NCI-H82 treated with DMSO at 0.1 percent for 48 hours (cell line): ENCODE measurements around the gene SLC6A4.
"Not testable (repeated sequence)": the region's sequence is repeated elsewhere in the genome, so short reads cannot be mapped to it uniquely, and the experiment has no call there.

Source experiments
- DNase-seq: peaks from one replicate; lab custom pipeline; 2025; ENCODE audit not compliant: unreplicated experiment; lab: John Stamatoyannopoulos, UW

Gene SLC6A4

DNA sequence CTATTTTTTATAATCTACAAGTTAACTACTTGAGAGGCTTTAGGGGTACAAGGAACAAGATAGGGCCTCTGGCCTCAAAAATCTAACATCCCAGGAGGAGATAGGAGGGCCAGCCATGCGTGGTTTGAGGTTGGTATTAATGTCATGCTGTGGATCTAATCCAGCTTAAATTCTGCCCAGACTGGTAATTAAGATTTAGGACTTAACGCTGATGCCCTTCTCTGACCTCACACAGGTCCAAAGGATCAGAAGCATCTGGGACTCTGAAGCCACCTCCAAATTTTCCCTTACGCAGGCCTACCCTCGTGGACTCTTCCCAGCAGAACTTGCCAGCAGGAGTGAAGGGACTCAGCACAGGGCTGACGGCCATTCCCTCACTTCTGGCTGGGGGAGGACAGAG, 15.1 kb downstream of the SLC6A4 start:
- DNase-seq: peak; percentile 88

DNA sequence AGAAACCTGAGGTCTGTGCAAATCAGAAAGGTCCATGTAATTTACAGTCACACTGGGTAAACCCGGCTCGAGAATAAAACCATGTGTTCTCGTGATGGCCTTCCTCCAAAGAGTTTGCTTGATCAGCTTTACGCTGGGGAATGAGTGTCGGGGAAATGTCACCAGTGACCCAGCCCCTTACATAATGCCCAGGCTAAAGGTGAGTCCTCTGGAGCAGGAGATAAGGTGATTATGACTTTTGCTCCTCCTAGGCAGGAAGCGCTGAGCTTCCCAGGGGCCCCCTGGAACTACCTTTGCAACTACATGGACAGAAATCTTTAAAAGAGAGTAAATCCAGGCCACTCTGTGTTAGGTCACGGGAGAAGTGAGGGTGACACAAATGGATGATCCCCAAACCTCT, 15.7 kb downstream of the SLC6A4 start:
- DNase-seq: no peak

DNA sequence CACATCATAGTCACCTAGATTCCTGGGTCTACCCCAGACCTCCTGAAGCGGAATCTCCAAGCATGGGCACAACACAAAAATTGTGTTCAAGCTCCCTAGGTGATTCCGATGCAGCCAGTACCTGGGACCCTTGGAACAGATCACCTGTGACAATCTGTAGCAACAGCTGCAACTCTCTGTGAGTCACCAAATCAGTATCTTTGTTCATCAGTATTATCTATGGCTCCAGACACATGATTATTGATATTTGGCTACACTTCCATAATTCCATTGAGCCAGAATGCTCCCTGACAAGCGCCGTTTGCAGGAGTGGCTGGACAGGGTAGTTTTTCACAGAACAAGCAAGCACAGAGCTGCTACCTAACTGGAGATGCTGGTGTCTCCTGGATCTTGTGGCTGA, 16.2 kb downstream of the SLC6A4 start:
- no peak for DNase-seq

DNA sequence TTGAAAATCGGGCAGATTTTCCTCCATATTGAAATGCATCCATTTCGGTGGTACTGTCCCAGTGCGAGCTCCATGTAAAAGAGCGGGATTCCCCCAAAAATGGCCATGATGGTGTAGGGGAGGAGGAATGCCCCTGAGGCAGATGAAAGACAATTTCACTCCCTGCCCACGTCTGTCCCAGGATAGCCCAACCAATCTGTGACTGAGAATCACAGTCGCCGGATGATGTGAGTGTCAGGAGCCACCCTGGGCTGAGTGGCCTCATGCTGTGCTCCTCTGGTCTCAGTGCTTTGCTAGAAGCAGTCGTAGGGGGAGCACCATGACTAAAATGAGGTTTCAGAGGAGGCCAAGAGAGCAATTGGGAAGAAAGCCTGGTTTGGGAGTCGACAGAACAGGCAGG, 16.7 kb downstream of the SLC6A4 start:
- DNase-seq: no peak

DNA sequence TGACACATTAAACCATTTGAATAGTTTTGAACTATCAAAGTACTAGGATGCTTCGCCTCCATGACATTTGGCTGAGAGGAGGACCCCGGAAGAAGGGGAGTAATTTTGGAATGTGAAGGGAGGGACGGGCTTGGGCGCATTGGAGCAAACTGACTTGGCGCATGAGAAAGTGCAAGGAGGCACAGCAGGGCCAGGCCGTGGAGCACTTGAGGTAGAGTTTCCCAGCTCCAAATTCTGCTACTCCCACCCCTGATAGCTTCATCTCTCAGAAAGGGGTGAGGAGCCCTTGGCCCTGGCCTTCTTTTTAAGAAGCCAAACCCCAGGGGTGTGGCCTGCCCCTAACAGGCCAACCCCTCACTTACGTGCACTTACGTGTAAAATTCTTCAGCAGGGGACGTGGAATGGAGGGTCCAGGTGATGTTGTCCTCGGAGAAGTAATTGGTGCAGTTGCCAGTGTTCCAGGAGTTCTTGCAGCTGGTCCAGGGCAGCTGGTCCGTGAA, 17.7 kb downstream of the SLC6A4 start:
- no peak for DNase-seq

DNA sequence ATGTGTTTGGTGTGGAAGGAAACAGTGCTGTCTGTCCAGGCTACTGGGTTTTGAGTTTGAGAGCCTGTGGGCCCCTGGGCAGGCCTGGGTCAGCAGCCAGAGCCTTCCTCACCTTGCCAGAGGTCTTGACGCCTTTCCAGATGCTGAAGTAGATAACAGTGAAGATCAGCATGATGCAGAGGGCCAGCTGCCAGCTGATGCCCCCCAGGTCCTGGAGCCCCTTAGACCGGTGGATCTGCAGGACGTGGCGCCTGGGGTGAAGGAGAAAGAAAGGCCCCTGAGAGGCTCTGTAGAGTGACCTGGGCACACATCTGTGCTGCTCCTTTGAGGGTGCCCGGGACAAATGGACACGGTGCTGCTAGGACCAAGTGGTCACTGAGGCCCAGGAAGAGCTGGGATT, 18.4 kb downstream of the SLC6A4 start:
- DNase-seq: no peak

DNA sequence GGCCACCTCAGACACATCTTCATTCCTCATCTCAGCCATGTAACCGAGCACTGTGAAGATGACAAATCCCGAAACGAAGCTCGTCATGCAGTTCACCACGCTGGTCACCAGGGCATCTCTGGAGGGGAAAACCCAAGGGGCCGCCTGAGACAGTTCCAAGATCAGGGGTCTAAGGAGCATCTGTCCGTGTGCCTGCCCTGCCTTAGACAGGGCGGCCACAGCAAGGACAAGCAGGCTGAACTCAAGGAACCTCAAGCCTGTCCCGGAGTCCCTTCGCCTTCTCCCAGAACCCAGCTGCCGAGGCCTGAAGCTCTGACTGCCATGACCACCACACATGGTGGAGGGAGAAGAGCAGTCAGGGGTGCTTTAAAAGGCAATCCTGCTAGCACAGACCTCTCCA, 22.7 kb downstream of the SLC6A4 start:
- no peak for DNase-seq

DNA sequence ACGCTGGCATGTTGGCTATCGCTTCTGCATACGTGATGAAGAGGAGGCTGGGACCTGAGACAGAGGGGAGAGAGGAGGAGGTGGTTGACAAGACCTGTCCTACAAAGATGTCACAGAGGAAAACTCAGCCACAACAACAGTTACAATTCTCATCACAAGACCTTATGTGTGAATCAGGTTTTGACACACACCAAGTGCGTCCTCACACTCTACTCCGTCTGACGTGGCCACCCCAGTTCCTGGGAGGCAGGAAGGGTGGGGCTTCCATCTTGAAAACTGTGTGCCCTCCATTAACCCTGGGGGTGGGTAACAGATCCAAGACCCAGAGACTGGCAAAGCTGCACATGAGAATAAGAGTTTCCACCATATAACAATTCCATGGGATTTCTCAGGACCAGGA, 24.1 kb downstream of the SLC6A4 start:
- no peak for DNase-seq

DNA sequence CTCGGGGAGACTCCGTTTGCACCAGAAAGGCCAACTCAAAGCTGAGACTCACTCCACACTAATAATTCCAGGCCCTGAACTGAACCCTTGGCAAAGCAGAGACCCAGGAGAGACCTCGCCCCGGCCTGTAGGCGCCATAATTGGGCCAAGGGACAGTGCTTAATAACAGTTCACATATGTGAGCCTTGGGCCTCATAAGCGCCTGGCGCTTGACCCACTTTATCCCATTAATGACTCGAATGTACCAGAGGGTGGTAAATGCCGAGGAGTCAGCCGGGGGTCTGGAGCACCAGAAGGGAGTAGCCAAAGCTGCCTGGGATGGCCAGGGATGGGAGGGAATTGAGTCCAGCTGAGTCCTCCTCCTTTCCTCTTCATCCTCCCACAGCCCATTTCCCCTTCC, 24.6 kb downstream of the SLC6A4 start:
- DNase-seq: no peak

DNA sequence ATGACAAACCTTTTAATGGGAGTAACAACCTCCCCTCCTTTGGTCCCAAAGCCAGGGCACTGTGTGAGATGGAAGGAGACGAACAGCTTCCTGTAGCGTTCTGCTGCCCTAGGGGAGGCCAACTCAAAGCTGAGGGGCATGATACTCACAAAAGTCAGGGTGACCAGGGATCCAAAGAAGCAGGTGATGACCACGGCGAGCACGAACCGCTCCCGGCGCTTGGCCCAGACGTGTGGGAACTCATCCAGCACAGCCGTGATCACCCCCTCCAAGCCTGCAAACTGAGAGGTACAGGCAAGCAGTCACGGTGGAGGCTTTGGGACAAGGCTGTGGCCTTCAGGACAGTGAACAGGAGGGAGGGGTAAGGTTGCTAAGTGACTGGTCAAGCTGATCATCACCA, 25.1 kb downstream of the SLC6A4 start:
- DNase-seq: no peak

DNA sequence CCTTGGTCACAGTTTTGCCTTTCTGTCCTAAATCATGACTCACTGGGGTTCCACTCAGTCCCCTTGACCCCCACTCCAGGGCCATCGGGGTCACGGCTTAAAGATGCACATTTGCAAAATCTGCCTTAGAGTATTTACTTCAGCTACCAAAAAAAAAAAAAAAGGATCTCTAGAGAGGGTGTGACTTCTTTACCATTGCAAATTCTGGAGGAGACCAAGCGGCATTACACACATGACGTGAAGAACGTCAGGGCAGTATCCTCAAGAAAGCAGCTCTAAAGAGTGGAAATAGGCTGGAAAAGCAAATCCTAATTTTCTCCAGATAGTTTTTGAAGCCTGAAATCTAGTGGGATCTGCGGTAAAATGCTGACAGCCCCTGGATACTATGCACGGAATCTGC, 25.6 kb downstream of the SLC6A4 start:
- no peak for DNase-seq

DNA sequence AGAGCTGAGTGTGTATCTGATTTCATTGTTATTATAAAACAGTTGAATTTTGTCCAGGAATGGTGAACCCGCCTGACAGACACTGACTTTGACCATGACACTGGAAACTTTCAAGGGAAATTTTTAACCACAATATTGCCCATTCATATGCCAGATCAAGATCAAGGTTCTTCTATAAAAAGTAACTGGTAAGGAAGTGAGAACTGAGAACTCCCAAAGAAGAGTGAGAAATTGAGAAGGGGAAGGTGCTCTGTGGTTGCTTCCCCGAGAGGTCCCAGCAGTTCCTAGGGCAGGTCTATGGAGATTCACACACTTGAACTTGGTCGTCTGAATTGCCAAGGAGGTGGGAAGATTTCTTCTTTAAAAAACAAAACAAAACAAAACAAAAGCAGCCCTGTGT, 27.3 kb downstream of the SLC6A4 start:
- no peak for DNase-seq

DNA sequence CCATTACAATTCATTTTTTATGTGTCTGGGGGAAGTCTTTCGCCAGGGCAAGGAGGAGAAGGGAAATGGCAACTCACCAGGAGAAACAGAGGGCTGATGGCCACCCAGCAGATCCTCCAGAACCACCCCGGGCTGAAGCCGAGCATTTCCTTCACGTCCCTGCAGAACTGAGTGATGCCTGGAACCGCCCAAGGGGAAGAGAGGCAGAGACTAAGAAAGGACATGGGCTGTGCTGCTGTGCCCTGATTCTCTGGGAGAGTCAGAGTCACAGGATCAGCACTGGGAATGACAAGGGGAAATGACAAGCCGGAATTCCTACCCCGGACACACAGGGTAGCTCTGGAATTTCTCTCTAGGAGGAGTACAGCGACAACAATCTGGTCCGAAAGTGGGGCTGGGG, 27.8 kb downstream of the SLC6A4 start:
- no peak for DNase-seq

DNA sequence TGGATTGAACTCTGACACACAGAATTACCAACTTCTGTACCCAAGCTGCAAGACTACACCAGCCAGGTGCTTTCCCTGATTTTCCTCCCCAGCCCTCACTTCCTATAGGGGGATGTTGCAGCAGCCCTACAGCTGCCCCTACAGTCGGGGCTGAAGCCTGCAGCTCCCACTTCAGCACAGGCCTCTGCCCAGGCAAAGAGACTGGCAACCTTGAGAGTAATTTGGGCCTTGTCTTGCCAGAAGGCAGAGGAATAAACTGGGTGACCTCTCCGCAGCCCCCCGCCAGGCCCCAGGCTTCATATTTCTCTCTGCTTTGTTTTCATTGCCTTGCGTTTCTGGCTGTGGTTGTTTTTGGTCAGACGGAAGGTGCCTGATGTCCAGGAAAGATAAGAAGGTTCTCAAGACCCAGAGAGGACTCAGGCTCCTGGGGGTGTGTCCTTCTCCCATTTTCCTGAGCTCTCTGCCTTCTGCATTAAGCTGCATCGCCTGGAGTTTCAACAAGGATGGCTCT, 32.0 kb downstream of the SLC6A4 start:
- no peak for DNase-seq

DNA sequence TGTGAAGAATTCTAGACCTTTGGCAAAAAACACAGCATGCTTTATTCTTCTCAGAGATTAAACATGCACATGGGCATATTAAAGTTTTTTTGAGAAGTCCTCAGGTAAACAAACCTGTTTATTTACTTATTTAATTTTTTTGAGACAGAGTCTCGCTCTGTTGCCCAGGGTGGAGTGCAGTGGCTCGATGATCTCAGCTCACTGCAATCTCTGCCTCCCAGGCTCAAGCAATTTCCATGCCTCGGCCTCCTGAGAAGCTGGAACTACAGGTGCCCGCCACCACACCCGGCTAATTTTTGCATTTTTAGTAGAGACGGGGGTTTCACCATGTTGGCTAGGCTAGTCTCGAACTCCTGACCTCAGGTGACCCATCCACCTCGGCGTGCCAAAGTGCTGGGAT, 34.8 kb downstream of the SLC6A4 start:
- not testable (repeated sequence) for DNase-seq

DNA sequence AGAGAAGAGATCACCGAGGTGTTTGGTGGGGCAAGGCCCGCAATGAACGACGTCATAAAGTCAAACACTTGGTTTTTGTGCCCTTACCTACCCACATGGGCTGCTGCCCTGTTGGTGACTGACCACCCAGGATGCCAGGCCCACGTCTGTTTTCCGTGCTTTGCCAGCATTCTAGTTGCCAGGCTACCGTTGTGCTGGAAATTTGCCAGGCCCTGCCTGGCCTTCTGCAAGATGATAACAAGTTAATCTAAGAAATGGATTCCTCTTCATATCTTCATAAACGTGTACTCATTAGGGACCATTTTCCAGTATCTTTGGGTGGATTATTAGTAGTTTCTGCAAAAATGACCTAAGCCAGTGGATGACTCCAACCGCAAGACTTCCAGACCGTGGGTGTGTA, 35.4 kb downstream of the SLC6A4 start:
- DNase-seq: no peak

DNA sequence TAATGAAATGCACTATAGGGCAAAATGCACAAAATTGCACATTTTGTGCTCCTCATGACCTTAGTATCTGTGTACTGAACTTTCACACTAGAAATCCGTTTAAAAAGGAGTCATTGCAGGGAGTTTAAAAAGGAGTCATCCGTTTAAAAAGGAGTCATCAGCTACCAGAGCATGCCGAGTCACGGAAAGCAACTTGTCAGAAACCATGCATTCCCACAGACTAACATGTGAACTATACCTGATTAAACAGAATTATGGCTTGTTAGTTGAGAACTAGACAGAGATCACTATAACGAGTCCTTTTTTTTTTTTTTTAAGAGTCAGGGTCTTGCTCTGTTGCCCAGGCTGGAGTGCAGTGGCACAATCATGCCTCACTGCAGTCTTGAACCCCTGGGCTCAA, 35.9 kb downstream of the SLC6A4 start:
- DNase-seq: no peak

DNA sequence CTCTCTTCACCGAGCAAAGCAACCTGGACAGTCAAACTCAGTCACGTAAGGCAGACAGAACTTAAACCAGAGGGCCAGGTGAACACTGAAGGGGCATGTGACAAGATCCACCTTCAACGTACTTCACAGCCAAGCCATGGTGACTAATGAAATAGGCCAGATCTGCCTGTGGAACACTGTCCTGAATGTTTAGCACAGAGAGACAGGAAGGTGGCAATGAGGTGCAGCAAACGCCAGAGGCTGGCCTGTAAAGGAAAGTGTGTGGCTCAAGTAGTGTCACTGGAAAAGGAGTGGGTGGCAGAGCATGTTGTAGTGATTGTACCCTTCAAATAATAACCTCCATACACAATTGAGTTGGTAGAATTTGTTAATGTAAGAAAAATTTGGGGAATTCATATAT, 38.1 kb downstream of the SLC6A4 start:
- no peak for DNase-seq

DNA sequence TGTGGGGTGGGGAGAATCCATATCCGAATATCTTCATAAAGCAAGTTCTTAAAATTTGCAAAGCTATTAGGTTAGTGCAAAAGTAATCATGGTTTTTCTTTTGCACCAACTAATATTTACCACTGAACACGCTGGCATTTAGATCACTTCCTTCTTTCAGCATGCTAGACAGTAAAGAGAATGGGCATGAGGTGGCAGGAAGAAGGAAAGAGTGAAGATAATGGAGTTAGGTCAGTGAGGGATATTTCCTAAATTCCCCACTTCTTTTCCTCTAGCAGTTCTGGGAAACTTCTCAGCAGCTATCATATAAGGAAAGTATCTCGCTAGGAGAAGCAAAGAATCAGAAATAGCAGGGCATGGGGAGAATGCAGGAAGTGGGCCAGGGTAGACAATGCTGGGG, 39.0 kb downstream of the SLC6A4 start:
- DNase-seq: no peak

DNA sequence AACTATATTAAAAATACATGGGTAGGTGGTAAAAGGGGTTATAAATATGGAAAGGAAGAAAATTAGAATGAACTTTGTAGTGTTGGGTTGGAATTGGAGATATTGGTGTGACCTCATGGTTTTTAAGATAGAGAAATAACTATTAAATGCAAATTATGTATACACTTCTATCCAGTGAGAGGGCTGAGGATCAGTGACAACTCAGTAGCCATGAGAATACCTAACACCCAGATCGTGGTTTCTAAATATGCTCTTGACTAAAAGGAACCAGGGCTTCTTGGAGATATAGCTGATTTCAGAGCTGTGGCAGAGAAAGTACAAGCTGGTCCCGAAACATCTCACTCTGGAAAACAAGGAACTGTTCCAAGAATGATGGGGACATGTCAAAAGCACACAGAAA, 44.4 kb downstream of the SLC6A4 start:
- DNase-seq: no peak

DNA sequence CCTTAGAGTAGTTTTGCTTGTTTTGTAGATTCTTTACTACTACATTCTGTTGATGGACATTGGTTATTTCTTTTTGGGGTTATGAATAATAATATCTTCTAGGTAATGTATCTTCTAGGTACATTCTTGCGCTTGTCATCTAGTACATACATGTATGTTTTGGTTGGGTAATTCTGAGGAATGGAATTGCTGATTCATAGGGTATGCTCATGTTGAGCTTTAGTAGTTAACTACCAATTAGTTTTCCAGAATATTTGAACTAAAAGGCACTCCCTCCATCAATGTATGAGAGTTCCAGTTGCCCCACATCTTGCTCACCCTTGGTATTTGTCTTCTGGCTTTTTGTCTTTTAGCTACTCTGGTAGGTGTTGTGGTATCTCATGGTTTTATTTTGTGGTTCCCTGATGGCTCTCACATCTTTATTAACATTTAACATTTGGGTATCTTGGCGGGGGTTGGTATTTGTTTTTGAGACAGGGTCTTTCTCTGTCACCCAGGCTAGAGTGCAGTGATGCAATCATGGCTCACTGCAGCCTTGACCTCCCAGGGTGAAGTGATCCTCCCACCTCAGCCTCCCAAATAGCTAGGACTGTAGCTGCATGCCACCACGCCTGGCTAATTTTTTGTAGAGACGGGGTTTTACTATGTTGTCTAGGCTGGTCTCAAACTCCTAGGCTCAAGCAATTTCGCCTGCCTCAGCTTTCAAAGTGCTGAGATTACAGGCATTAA, 47.1 kb downstream of the SLC6A4 start:
- DNase-seq: no peak

DNA sequence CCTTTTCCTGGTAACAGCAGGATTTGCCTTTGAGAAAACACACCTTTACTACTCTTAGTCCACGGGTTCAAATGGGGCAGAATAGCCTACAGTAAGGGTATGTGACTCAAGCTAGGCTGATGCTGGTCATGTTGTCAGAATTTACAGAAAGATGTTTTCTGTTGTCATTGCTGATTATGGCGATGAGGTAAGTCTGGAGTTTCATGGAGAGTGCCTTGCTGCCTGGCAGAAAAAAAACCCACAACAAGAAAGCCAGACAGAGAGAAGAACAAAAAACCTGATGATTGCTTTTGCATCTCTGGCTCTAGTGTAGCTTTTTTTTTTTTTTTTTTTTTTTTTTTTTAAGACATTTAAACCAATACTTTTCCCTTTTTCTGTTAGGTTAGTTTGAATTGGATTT, 47.9 kb downstream of the SLC6A4 start:
- DNase-seq: no peak

DNA sequence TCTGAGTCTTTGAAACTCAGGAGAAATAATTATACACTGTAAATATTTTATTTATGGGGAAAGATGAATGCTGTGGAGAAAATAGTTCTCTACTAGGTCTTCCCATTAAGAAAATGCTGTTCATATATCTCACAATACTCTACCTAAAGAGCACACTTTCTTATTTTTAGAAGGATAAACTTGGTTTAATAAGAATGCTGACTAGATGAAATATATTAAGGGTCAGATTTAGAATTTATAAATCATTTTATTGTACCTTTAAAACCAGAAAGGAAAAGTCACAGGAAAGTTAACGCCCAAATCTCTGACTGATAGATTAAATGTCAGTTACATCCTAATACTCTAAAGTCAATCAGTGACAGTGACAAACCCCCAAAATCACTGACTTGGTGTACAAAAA, 48.7 kb downstream of the SLC6A4 start:
- no peak for DNase-seq
